Measurements from ENCODE around the gene RASGRP2.

- TF ChIP-seq ZNF791 (tag by site-specific recombination; IDR thresholded peaks at IDR 0.05) (no peak), ZNF707 (tag by site-specific recombination; IDR thresholded peaks at IDR 0.05) (no peak), CTCF (tag by site-specific recombination; IDR thresholded peaks at IDR 0.05) (no peak)
These were observed 21.5 kb downstream of the RASGRP2 start for GRCh38 chr11:64722141-64723065.

Measured in HEK293 (cell line).